Stimulated activated CD8-positive, alpha-beta memory T cell treated with anti-CD3 and anti-CD28 coated beads, Interleukin-2, amount 100 ng/mL, for 48 hours (primary cell): Measurements from ENCODE around the gene FOXE3.
"Not testable (repeated sequence)": the region's sequence is repeated elsewhere in the genome, so short reads cannot be mapped to it uniquely, and the experiment has no call there.

ENCODE experiments used
- DNase-seq, 2 donors: peaks; one replicate each; pipeline ENCODE4 v3.0.0-alpha.2; 2020; ENCODE audit warnings: low read depth in 2 of 2

Gene FOXE3

GRCh38 chr1:47448462-47449222 is 32.6 kb downstream of the FOXE3 start:
- DNase-seq: no peak

GRCh38 chr1:47449822-47450552 is 33.9 kb downstream of the FOXE3 start:
- DNase-seq: no peak

- DNase-seq: no peak
Measured at GRCh38 chr1:47450606-47451005, 34.5 kb downstream of the FOXE3 start.

DNA sequence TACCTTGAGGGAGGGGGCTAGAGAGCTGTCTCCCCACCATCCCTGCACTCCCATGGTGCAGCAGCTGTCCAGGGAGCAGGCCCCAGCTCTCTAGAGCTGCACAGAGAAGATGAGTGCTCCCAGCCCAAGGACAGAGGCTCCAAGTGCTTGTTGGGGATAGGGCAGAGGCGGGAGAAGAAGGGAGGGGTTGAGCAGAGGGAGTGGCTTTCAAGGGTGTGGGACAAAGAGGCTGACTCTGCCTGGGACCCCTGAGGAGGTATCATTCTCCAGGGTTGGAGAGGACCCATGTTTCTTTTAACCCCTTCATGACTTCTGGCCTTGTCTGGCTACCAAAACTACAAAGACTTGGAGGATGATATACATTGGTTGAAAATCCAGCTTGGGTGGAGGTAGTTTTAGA is 36.3 kb downstream of the FOXE3 start:
- DNase-seq: no peak

DNA sequence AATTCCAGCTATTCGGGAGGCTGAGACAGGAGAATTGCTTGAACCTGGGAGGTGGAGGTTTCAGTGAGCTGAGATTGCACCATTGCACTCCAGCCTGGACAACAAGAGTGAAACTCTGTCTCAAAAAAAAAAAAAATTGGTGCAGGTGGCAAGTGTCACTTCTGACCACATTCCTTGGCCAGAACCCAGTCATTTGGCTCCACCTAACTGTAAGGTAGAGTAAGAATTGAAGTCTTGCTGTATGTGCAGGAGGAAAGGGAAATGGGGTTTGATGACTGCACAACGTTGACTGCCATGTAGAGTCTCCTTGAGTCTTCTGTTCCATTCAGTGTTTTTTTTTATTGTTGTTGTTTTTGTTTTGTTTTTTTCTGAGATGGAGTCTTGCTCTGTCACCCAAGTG is 37.8 kb downstream of the FOXE3 start:
- not testable (repeated sequence) for DNase-seq

- DNase-seq: no peak
Measured at GRCh38 chr1:47456250-47456649, 40.2 kb downstream of the FOXE3 start.

DNA sequence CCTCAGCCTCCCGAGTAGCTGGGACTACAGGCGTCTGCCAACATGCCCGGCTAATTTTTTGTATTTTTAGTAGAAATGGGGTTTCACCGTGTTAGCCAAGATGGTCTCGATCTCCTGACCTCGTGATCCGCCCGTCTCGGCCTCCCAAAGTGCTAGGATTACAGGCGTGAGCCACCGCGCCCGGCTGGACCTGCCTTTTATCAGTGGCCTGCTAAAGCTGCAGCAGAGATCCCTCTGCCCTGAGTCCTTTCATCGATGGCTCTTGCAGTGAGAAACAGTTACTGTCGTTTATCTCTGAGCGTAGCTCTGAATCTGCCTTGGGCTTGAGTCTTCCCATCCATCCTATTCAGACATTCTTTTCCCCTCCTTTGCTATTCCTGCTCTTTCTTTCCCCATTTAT is 41.5 kb downstream of the FOXE3 start:
- DNase-seq: not testable (repeated sequence)

DNA sequence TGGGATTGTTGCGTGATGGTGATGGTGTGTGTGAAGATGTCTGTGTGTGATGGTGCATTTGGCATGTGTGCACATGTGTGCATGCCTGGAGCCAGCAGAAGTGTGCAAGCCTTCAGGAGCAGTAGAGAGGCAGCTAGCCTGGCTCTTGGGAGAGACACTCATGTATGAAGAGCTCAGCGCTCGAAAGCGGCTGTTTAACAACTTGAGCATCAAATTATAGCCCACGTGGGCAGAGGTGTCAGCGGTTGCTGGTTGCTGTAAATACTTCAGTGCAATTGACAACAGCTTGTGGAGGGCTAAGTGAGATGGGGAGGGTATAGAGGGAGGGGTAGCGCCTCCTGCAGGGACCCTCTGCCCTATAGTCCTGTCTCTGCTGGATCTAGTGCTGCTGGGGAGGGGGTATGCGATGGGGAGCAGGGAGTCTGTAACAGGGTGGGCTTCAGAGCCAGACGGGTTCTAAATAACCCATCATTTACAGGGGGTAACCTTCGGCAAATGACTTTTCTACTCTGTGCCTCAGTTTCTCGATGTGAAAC is 43.2 kb downstream of the FOXE3 start:
- no peak for DNase-seq

DNA sequence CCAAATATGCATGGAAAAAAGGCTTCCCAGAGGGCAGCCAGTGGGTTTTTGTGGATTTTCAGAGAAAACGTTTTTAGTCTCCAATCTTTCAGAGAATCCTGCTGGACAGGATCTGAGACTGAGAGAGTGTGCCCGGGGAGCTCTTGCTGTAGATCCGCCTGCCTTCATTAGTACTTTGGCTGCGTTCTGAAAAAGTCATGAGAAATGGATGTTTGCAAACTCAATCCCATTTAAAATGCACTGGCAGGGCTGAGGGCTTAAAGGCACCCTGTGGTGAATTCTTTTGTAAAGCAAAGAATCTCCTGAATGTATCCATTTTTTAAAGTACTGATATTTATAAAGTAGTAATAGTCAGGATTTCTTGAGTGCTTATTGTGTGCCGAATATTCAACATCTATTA is 44.0 kb downstream of the FOXE3 start:
- DNase-seq: no peak

DNA sequence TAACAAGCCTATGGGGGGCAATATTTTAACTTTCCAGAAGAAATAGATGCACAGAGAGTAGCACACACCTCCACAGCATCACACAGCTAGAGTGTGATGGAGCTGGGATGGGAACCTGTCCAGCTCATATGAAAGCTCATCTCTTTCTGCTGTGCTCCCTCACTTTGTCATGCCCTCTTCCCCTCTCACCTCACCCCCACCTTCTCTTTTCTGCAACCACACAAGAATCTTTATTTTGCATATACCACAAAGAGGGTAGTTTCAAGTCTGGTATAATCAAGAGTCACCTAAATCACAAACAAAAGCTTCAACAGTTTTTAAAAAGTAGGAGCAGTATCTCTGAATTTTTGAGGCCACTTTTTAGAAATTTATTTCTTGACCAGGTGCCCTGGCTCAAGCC is 44.4 kb downstream of the FOXE3 start:
- DNase-seq: no peak

DNA sequence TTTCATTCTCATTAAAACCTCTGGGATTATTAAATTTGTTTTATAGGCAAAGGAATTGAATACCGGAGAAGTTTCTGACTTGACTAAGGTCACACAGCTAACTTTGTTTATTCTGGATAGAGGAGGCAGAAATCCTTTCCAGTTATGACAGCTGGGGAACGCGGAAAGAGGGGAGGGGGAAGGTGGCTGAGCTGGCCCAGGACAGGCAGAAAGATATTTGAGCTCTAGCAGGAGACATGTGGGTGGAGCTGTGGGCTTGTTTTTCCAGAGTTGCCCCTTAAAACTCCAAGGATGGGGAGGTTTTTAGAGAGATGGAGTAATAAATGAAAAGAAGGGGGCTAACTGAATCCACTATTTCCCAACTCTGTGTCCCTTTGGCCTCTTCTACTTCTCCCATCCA is 49.5 kb downstream of the FOXE3 start:
- no peak for DNase-seq
